GM18519 (cell line): ENCODE measurements around the gene CGB7.
"Not testable (repeated sequence)": the region's sequence is repeated elsewhere in the genome, so short reads cannot be mapped to it uniquely, and the experiment has no call there.

Experiments
- ATAC-seq: cut with Tn5 transposase; IDR thresholded peaks from one replicate; pipeline ENCODE4 v1.9.1; 2021; ENCODE audit warnings: mild to moderate bottlenecking, moderate library complexity; ENCODE audit not compliant: unreplicated experiment, low FRiP score

The CGB7 gene

GRCh38 chr19:49074869-49075268 lies 17.3 kb upstream of the CGB7 start:
- not testable (repeated sequence) for ATAC-seq

GRCh38 chr19:49073514-49074378 lies 16.2 kb upstream of the CGB7 start:
- no peak for ATAC-seq

GRCh38 chr19:49071860-49072547 lies 14.5 kb upstream of the CGB7 start:
- no peak for ATAC-seq

- ATAC-seq: no peak
These were observed 12.9 kb upstream of the CGB7 start for GRCh38 chr19:49070416-49070815.

- no peak for ATAC-seq
These were observed 11.5 kb upstream of the CGB7 start for GRCh38 chr19:49069026-49069425.

GRCh38 chr19:49067554-49067953 lies 10.0 kb upstream of the CGB7 start:
- no peak for ATAC-seq

- ATAC-seq: no peak
These were observed 8.5 kb upstream of the CGB7 start for GRCh38 chr19:49065905-49066512.

- ATAC-seq: no peak
These were observed 7.4 kb upstream of the CGB7 start, which contains the start of gene NTF4 for GRCh38 chr19:49064768-49065611. Gene NTF4, minus strand, starts transcription at chr19:49064818. Its CDS starts 2,821 bp downstream, at chr19:49061997.

GRCh38 chr19:49064029-49064629 lies 6.6 kb upstream of the CGB7 start:
- ATAC-seq: no peak

- no peak for ATAC-seq
These were observed 3.9 kb upstream of the CGB7 start for GRCh38 chr19:49061445-49061844.

GRCh38 chr19:49061000-49061399 lies 3.5 kb upstream of the CGB7 start:
- ATAC-seq: no peak

GRCh38 chr19:49059053-49059452 lies 1.5 kb upstream of the CGB7 start:
- ATAC-seq: no peak

- ATAC-seq: no peak
These were observed 1.0 kb upstream of the CGB7 start for GRCh38 chr19:49058562-49058961.

- ATAC-seq: not testable (repeated sequence)
These were observed 500 bp downstream of the CGB7 start for GRCh38 chr19:49056902-49057596.

GRCh38 chr19:49056101-49056901 lies 1.2 kb downstream of the CGB7 start:
- no peak for ATAC-seq

GRCh38 chr19:49050376-49051033 lies 7.0 kb downstream of the CGB7 start:
- not testable (repeated sequence) for ATAC-seq

- not testable (repeated sequence) for ATAC-seq
These were observed 7.7 kb downstream of the CGB7 start for GRCh38 chr19:49049834-49050233.

GRCh38 chr19:49049011-49049410 lies 8.5 kb downstream of the CGB7 start, which contains the start of gene CGB8:
Gene CGB8, minus strand, starts transcription at chr19:49049111. Its CDS starts 372 bp downstream, at chr19:49048739.
- ATAC-seq: not testable (repeated sequence)
